Fibroblast of pulmonary artery (primary cell): ENCODE results near the gene TRMU.

ENCODE experiments used
- DNase-seq: peaks from one replicate; pipeline ENCODE4 v3.0.0-alpha.2; 2010; ENCODE audit warnings: low read depth
- H3K4me3 ChIP-seq: replicated peaks from 2 replicates; pipeline ENCODE4 v1.5.1; 2011; ENCODE audit warnings: low read depth, mild to moderate bottlenecking, control low read depth, low read length, moderate library complexity
- CTCF ChIP-seq: IDR thresholded peaks from 2 replicates; pipeline ENCODE4 v1.5.1; 2011; ENCODE audit warnings: mild to moderate bottlenecking, control low read depth, low read length, inconsistent platforms; ENCODE audit errors: missing control alignments

The TRMU gene

GRCh38 chr22:46389081-46389480 is 53.6 kb downstream of the TRMU start:
- DNase-seq, result no peak
- H3K4me3 ChIP-seq, result no peak overlapping the region
- TF ChIP-seq CTCF, result no peak

- no peak overlapping the region for H3K4me3 ChIP-seq
- no peak for TF ChIP-seq CTCF
- no peak for DNase-seq
These were observed 54.7 kb downstream of the TRMU start for GRCh38 chr22:46390105-46390651.

GRCh38 chr22:46390652-46391301 is 55.3 kb downstream of the TRMU start:
- DNase-seq, result peak; percentile 52
- H3K4me3 ChIP-seq, result no peak overlapping the region
- TF ChIP-seq CTCF, result peak; percentile 35

- TF ChIP-seq CTCF, result no peak
- no peak overlapping the region for H3K4me3 ChIP-seq
- no peak for DNase-seq
These were observed 56.1 kb downstream of the TRMU start for GRCh38 chr22:46391486-46392136.

GRCh38 chr22:46392137-46392844 is 56.8 kb downstream of the TRMU start:
- no peak overlapping the region for H3K4me3 ChIP-seq
- no peak for DNase-seq
- TF ChIP-seq CTCF, result no peak

DNA sequence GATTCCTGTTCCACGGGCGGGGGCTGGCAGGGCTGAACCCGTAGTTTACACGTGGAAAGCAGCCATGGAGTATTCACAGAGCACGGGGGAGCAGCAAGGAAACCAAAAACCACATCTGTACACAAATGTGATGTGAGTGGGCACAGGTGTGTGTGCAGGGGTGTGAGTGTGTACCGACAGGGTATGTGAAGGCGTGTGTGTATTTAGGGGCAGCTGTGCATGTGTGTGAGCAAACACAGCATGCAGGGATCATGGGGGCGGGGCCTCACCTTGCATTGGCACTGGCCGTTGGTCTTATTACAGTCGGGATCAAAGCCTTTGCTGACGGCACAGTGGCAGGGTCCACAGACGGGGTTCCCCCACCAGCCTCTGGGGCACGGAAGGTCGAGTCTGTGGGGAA is 58.4 kb downstream of the TRMU start:
- H3K4me3 ChIP-seq, result no peak overlapping the region
- no peak for TF ChIP-seq CTCF
- DNase-seq, result no peak
